KOPT-K1 (cell line): ENCODE results near the gene JAM3.

ENCODE experiments used
- H3K27ac ChIP-seq: fragments of 200-600 bp; sonication (generic); 2 replicates; pipeline ENCODE4 v1.5.1; 2016; ENCODE audit warnings: antibody characterized with exemption, mild to moderate bottlenecking, low read depth, low read length; ENCODE audit not compliant: poor library complexity, severe bottlenecking
- H3K36me3 ChIP-seq: fragments of 200-600 bp; sonication (generic); 2 replicates; pipeline ENCODE4 v1.5.1; 2017; ENCODE audit warnings: antibody characterized with exemption, mild to moderate bottlenecking, low read length, moderate library complexity; ENCODE audit not compliant: insufficient read depth
- H3K9me3 ChIP-seq: fragments of 200-600 bp; sonication (generic); 2 replicates; pipeline ENCODE4 v1.5.1; 2017; ENCODE audit warnings: antibody characterized with exemption, low read length, mild to moderate bottlenecking; ENCODE audit not compliant: insufficient read depth, poor library complexity, severe bottlenecking

JAM3 gene

GRCh38 chr11:134153147-134153905 is 84.5 kb downstream of the JAM3 start:
- Histone ChIP-seq H3K36me3 (peaks cover 100% of the 10 kb centered on the region), H3K9me3 (no peaks in the 10 kb centered on the region), H3K27ac (no peak overlapping the region)

- peaks cover 100% of the 10 kb centered on the region for H3K36me3 ChIP-seq
These were observed 85.6 kb downstream of the JAM3 start for GRCh38 chr11:134154441-134154840.

GRCh38 chr11:134155456-134155855 is 86.6 kb downstream of the JAM3 start:
- Histone ChIP-seq H3K9me3 (no peaks in the 10 kb centered on the region), H3K27ac (no peak overlapping the region), H3K36me3 (peaks cover 100% of the 10 kb centered on the region)

More at GRCh38 chr11:134154441-134154840, 85.6 kb downstream of the JAM3 start:
- no peak overlapping the region for H3K27ac ChIP-seq
- H3K9me3 ChIP-seq: no peaks in the 10 kb centered on the region

- Histone ChIP-seq H3K36me3 (peaks cover 100% of the 10 kb centered on the region), H3K9me3 (no peaks in the 10 kb centered on the region), H3K27ac (no peak overlapping the region)
These were observed 87.3 kb downstream of the JAM3 start for GRCh38 chr11:134155946-134156865.

GRCh38 chr11:134157451-134157850 is 88.6 kb downstream of the JAM3 start:
- Histone ChIP-seq H3K27ac (no peak overlapping the region), H3K9me3 (no peaks in the 10 kb centered on the region), H3K36me3 (peaks cover 100% of the 10 kb centered on the region)

- Histone ChIP-seq H3K36me3 (peaks cover 100% of the 10 kb centered on the region), H3K27ac (no peak overlapping the region), H3K9me3 (no peaks in the 10 kb centered on the region)
These were observed 89.2 kb downstream of the JAM3 start for GRCh38 chr11:134158023-134158422.

- no peaks in the 10 kb centered on the region for H3K9me3 ChIP-seq
- H3K36me3 ChIP-seq: peaks cover 99% of the 10 kb centered on the region
- no peak overlapping the region for H3K27ac ChIP-seq
These were observed 90.8 kb downstream of the JAM3 start for GRCh38 chr11:134159652-134160051.

GRCh38 chr11:134164490-134165370 is 95.9 kb downstream of the JAM3 start:
- no peaks in the 10 kb centered on the region for H3K9me3 ChIP-seq
- peaks cover 92% of the 10 kb centered on the region for H3K36me3 ChIP-seq

GRCh38 chr11:134170177-134170918 is 101.5 kb downstream of the JAM3 start:
- H3K27ac ChIP-seq: no peak overlapping the region
- H3K9me3 ChIP-seq: no peaks in the 10 kb centered on the region
- H3K36me3 ChIP-seq: peaks cover 93% of the 10 kb centered on the region

More at GRCh38 chr11:134164490-134165370, 95.9 kb downstream of the JAM3 start:
- H3K27ac ChIP-seq: no peak overlapping the region

GRCh38 chr11:134170919-134171281 is 102.0 kb downstream of the JAM3 start:
- Histone ChIP-seq H3K9me3 (no peaks in the 10 kb centered on the region), H3K36me3 (peaks cover 93% of the 10 kb centered on the region), H3K27ac (no peak overlapping the region)

- peaks cover 99% of the 10 kb centered on the region for H3K36me3 ChIP-seq
- no peak overlapping the region for H3K27ac ChIP-seq
- H3K9me3 ChIP-seq: no peaks in the 10 kb centered on the region
These were observed 103.1 kb downstream of the JAM3 start for GRCh38 chr11:134171951-134172350.

- Histone ChIP-seq H3K27ac (no peak overlapping the region), H3K9me3 (no peaks in the 10 kb centered on the region), H3K36me3 (peaks cover 100% of the 10 kb centered on the region)
These were observed 104.4 kb downstream of the JAM3 start for GRCh38 chr11:134173296-134173695.

GRCh38 chr11:134176284-134176683 is 107.4 kb downstream of the JAM3 start:
- Histone ChIP-seq H3K9me3 (no peaks in the 10 kb centered on the region), H3K36me3 (peaks cover 100% of the 10 kb centered on the region), H3K27ac (no peak overlapping the region)

GRCh38 chr11:134178032-134178674 is 109.3 kb downstream of the JAM3 start:
- peaks cover 100% of the 10 kb centered on the region for H3K36me3 ChIP-seq
- no peaks in the 10 kb centered on the region for H3K9me3 ChIP-seq
- no peak overlapping the region for H3K27ac ChIP-seq
